ENCODE data around the gene FOXO1. TPM values are rescaled to one million over a fixed set of nuclear protein-coding genes. Genes with fewer than 3 reads are reported as not detected.

FOXO1 gene
- total RNA-seq, 3 donors from 2014 or later, result 28.7 to 34.1 (median 30.5) TPM

DNA sequence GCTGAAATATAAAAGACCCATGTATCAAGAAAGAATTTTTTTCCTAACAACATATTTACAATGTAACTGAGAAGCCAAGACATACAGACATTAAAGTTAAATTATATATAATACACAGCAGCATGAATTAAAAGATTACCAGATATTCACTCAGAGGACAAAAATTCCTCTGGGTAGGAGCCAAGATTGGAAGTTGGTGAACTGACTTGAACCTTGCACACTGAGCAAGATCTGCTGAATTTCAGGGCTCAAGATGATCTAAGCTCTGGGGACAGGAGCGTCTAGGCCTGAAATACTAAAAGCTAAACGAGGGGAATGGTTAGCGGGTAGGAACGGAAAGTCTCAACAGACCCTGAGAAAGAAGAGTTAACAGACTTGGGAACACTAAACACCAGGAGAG lies 8.5 kb downstream of the FOXO1 start:
- no peaks in the 10 kb centered on the region for H3K36me3 ChIP-seq (ENCODE audit: low read depth)
- peaks cover 23% of the 10 kb centered on the region for H3K4me1 ChIP-seq (ENCODE audit: low read depth)
- H3K9me3 ChIP-seq, result no peaks in the 10 kb centered on the region
- intact Hi-C loops (cut with DNase I, micrococcal nuclease), result no loop called here
- H3K4me3 ChIP-seq, result no peak overlapping the region
- DNase-seq, result no peak
- TF ChIP-seq, protein P1, sequence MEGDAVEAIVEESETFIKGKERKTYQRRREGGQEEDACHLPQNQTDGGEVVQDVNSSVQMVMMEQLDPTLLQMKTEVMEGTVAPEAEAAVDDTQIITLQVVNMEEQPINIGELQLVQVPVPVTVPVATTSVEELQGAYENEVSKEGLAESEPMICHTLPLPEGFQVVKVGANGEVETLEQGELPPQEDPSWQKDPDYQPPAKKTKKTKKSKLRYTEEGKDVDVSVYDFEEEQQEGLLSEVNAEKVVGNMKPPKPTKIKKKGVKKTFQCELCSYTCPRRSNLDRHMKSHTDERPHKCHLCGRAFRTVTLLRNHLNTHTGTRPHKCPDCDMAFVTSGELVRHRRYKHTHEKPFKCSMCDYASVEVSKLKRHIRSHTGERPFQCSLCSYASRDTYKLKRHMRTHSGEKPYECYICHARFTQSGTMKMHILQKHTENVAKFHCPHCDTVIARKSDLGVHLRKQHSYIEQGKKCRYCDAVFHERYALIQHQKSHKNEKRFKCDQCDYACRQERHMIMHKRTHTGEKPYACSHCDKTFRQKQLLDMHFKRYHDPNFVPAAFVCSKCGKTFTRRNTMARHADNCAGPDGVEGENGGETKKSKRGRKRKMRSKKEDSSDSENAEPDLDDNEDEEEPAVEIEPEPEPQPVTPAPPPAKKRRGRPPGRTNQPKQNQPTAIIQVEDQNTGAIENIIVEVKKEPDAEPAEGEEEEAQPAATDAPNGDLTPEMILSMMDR (IDR thresholded peaks at IDR 0.05), result no peak
- no peak for ATAC-seq

DNA sequence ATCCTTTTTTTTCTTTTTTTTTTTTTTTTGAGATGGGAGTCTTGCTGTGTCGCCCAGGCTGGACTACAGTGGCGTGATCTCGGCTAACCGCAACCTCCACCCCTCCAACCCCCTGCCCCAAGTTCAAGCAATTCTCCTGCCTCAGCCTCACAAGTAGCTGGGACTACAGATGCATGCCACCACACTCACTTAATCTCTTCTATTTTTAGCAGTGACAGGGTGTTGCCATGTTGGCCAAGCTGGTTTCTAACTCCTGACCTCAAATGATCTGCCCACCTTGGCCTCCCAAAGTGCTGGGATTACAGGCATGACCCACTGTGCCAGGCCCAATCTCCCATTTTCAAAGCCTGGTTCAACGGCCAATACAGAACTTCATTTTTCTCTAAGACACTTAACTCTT lies 9.1 kb downstream of the FOXO1 start:
- TF ChIP-seq, protein P1 (IDR thresholded peaks at IDR 0.05), result no peak
- Histone ChIP-seq H3K4me3 (no peak overlapping the region), H3K36me3 (ENCODE audit: low read depth) (no peaks in the 10 kb centered on the region), H3K9me3 (no peaks in the 10 kb centered on the region), H3K4me1 (ENCODE audit: low read depth) (peaks cover 24% of the 10 kb centered on the region)
- no peak for ATAC-seq
- no peak for DNase-seq
- intact Hi-C loops (cut with DNase I, micrococcal nuclease), result no loop called here

DNA sequence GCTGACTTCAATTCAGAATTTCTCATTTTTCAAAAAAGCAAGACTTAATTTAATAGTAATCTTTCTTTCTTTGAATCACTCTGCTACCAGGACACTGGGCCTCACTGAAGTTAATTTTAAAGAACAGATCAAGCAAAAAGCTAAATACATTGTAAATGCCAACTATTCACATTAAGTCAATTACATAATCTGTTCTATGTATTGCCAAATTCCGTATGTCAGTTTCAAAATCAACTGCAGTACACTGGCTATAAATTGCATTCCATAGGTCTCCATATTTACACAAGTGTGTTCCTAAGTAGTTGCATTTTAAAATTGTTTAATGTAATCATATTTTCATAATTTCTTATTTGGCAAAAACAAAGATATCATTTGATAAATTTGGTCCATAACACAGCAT lies 10.1 kb downstream of the FOXO1 start:
- no peaks in the 10 kb centered on the region for H3K36me3 ChIP-seq (ENCODE audit: low read depth)
- intact Hi-C loops (cut with DNase I, micrococcal nuclease), result no loop called here
- ATAC-seq, result no peak
- no peak for DNase-seq
- TF ChIP-seq, protein P1 (IDR thresholded peaks at IDR 0.05), result no peak
- peaks cover 21% of the 10 kb centered on the region for H3K4me1 ChIP-seq (ENCODE audit: low read depth)
- no peak overlapping the region for H3K4me3 ChIP-seq
- no peaks in the 10 kb centered on the region for H3K9me3 ChIP-seq

DNA sequence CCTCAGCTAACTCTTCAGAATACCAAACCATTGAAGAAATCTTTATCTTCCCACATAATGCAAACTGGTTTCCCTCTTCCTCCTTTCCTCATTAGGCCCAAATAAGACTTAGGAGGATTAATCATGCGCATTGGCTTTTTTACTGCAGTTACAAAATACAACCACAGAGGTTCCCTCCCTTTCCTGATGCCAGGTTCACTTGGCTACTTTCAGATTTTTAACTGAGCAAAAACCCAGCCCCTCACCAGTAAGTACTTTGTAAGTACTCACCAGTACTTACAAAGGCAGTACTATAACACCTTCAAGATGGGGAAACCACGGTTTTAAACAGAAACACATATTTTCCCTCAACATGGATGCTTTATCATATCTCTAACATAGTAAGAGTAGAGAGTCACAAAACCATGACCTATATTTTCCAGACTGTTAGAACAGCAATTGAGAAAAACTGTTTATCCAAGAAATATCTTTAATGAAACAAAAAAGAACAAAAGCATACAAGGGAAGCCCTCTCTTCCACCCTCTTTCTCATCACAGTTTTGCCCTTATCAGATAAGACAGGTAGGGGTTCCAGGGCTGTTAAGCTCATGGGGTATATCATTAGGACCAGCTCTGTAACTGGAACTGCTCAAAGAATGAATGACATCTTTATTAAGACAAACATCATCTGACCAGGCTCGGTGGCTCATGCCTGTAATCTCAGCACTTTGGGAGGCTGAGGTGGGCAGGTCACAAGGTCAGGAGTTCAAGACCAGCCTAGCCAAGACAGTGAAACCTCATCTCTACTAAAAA lies 12.7 kb downstream of the FOXO1 start:
- Histone ChIP-seq H3K4me1 (ENCODE audit: low read depth) (peaks cover 32% of the 10 kb centered on the region), H3K36me3 (ENCODE audit: low read depth) (no peaks in the 10 kb centered on the region), H3K4me3 (no peak overlapping the region), H3K9me3 (no peaks in the 10 kb centered on the region)
- no peak for DNase-seq
- TF ChIP-seq, protein P1 (IDR thresholded peaks at IDR 0.05), result no peak
- intact Hi-C loops (cut with DNase I, micrococcal nuclease), result no loop called here
- no peak for ATAC-seq

DNA sequence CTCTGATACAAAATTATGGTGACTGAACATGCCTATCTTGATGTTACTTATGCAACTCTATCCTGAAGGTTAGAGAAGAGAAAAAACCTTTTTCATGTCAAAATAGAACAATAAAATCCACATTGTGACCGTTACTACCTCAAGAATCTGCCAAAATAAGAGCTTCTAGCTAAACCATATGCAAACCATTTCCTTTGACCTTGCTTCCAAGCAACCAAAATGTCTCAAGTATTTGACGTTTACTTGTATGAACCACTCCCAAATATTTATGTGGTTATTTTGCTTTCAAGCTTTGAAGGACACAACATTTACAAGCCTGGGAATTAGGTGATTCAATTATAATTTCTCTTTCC lies 13.9 kb downstream of the FOXO1 start:
- intact Hi-C loops (cut with DNase I, micrococcal nuclease), result no loop called here
- Histone ChIP-seq H3K4me1 (ENCODE audit: low read depth) (peaks cover 42% of the 10 kb centered on the region), H3K4me3 (no peak overlapping the region), H3K36me3 (ENCODE audit: low read depth) (no peaks in the 10 kb centered on the region), H3K9me3 (no peaks in the 10 kb centered on the region)
- ATAC-seq (no peak), DNase-seq (no peak)
- TF ChIP-seq, protein P1 (IDR thresholded peaks at IDR 0.05), result no peak
